H9 (cell line): ENCODE results near the gene PAOX. TPM values are rescaled to one million over a fixed set of nuclear protein-coding genes. Genes with fewer than 3 reads are reported as not detected.

Experiments
- DNase-seq: peaks from one replicate; pipeline ENCODE4 v3.0.0-alpha.2; 2017
- H2AFZ ChIP-seq: one replicate; pipeline ENCODE4 v1.6.1; 2013; ENCODE audit warnings: mild to moderate bottlenecking, low read length, control low read depth, moderate library complexity
- H2AK5ac ChIP-seq: 2 replicates; pipeline ENCODE4 v1.6.1; 2013; ENCODE audit warnings: low read length, control low read depth, mixed read lengths; ENCODE audit not compliant: insufficient read length
- H2BK120ac ChIP-seq: one replicate; pipeline ENCODE4 v1.6.1; 2013; ENCODE audit warnings: low read depth, mild to moderate bottlenecking, low read length, control low read depth, inconsistent platforms; ENCODE audit not compliant: poor library complexity, severe bottlenecking
- H2BK12ac ChIP-seq: 2 replicates; pipeline ENCODE4 v1.6.1; 2013; ENCODE audit warnings: low read length, control low read depth, mixed read lengths, low read depth; ENCODE audit not compliant: insufficient read length
- H2BK15ac ChIP-seq: 2 replicates; pipeline ENCODE4 v1.6.1; 2013; ENCODE audit warnings: low read depth, low read length, control low read depth
- H2BK20ac ChIP-seq: one replicate; pipeline ENCODE4 v1.6.1; 2013; ENCODE audit warnings: low read depth, mild to moderate bottlenecking, low read length, control low read depth, inconsistent platforms; ENCODE audit not compliant: poor library complexity, severe bottlenecking
- H2BK5ac ChIP-seq: 2 replicates; pipeline ENCODE4 v1.6.1; 2013; ENCODE audit warnings: low read length, control low read depth, mixed read lengths; ENCODE audit not compliant: insufficient read length
- H3K14ac ChIP-seq: 2 replicates; pipeline ENCODE4 v1.6.1; 2013; ENCODE audit warnings: low read length, control low read depth; ENCODE audit not compliant: insufficient read depth
- H3K18ac ChIP-seq: 2 replicates; pipeline ENCODE4 v1.6.1; 2013; ENCODE audit warnings: low read depth, mild to moderate bottlenecking, mixed read lengths, low read length, control low read depth; ENCODE audit not compliant: insufficient read length
- H3K23ac ChIP-seq: 2 replicates; pipeline ENCODE4 v1.6.1; 2013; ENCODE audit warnings: low read length, control low read depth, mixed read lengths, low read depth; ENCODE audit not compliant: insufficient read length
- H3K23me2 ChIP-seq: 2 replicates; pipeline ENCODE4 v1.6.1; 2013; ENCODE audit warnings: low read depth, mild to moderate bottlenecking, mixed read lengths, low read length, control low read depth; ENCODE audit not compliant: insufficient read length, poor library complexity, severe bottlenecking
- H3K27ac ChIP-seq: 2 replicates; pipeline ENCODE4 v1.5.1; 2013; ENCODE audit warnings: low read length, control low read depth, mixed read lengths, low read depth; ENCODE audit not compliant: insufficient read length
- H3K27me3 ChIP-seq: 2 replicates; pipeline ENCODE4 v1.6.1; 2013; ENCODE audit warnings: low read length, control low read depth, inconsistent platforms; ENCODE audit not compliant: insufficient read depth
- H3K4ac ChIP-seq: 2 replicates; pipeline ENCODE4 v1.6.1; 2013; ENCODE audit warnings: low read depth, mild to moderate bottlenecking, control low read depth, inconsistent platforms, low read length, moderate library complexity
- H3K4me1 ChIP-seq: 2 replicates; pipeline ENCODE4 v1.6.1; 2013; ENCODE audit warnings: low read length, control low read depth, inconsistent platforms; ENCODE audit not compliant: insufficient read depth
- H3K4me2 ChIP-seq: 2 replicates; pipeline ENCODE4 v1.6.1; 2013; ENCODE audit warnings: low read length, control low read depth, mixed read lengths; ENCODE audit not compliant: insufficient read length, insufficient read depth
- H3K56ac ChIP-seq: 2 replicates; pipeline ENCODE4 v1.6.1; 2013; ENCODE audit warnings: low read depth, mild to moderate bottlenecking, mixed read lengths, low read length, control low read depth; ENCODE audit not compliant: insufficient read length
- H3K79me1 ChIP-seq: 2 replicates; pipeline ENCODE4 v1.6.1; 2013; ENCODE audit warnings: low read depth, mild to moderate bottlenecking, moderate library complexity, low read length, control low read depth, inconsistent platforms; ENCODE audit not compliant: insufficient read depth, poor library complexity, severe bottlenecking
- H3K79me2 ChIP-seq: 2 replicates; pipeline ENCODE4 v1.6.1; 2013; ENCODE audit warnings: low read length, control low read depth, inconsistent platforms; ENCODE audit not compliant: insufficient read depth
- H3K9ac ChIP-seq: 2 replicates; pipeline ENCODE4 v1.6.1; 2013; ENCODE audit warnings: low read length, control low read depth, mixed read lengths; ENCODE audit not compliant: insufficient read length; ENCODE audit errors: extremely low read depth
- H3K9me3 ChIP-seq: one replicate; pipeline ENCODE4 v1.6.1; 2013; ENCODE audit warnings: low read depth, low read length, inconsistent platforms; ENCODE audit not compliant: control insufficient read depth
- H3T11ph ChIP-seq: one replicate; pipeline ENCODE4 v1.6.1; 2013; ENCODE audit warnings: mild to moderate bottlenecking, low read length, control low read depth, inconsistent platforms
- H4K20me1 ChIP-seq: one replicate; pipeline ENCODE4 v1.6.1; 2013; ENCODE audit not compliant: control insufficient read depth, insufficient read length, insufficient read depth
- H4K5ac ChIP-seq: 2 replicates; pipeline ENCODE4 v1.6.1; 2013; ENCODE audit warnings: low read depth, mild to moderate bottlenecking, mixed read lengths, low read length, control low read depth; ENCODE audit not compliant: insufficient read length
- H4K8ac ChIP-seq: replicated peaks from 2 replicates; pipeline ENCODE4 v1.6.1; 2013; ENCODE audit warnings: low read length, control low read depth, mixed read lengths, low read depth; ENCODE audit not compliant: insufficient read length
- H4K91ac ChIP-seq: 2 replicates; pipeline ENCODE4 v1.6.1; 2013; ENCODE audit warnings: low read depth, mild to moderate bottlenecking, moderate library complexity, mixed read lengths, low read length, control low read depth; ENCODE audit not compliant: insufficient read length
- H3K27ac Mint-ChIP-seq, 3 experiments: 2 replicates in 2 of 3; 3 replicates in 1 of 3; pipeline ENCODE4 v1.8.0; 2020 to 2021; ENCODE audit warnings: mixed read lengths in 3 of 3, mild to moderate bottlenecking in 1 of 3, moderate library complexity in 1 of 3
- H3K27me3 Mint-ChIP-seq: 2 replicates; pipeline ENCODE4 v1.8.0; 2021; ENCODE audit warnings: low read depth, mild to moderate bottlenecking, moderate library complexity, mixed read lengths
- H3K36me3 Mint-ChIP-seq, 3 experiments: 2 replicates in 2 of 3; 3 replicates in 1 of 3; pipeline ENCODE4 v1.8.0; 2020 to 2021; ENCODE audit warnings: low read depth in 3 of 3, mixed read lengths in 3 of 3; ENCODE audit not compliant: insufficient read depth in 1 of 3
- H3K4me1 Mint-ChIP-seq, 2 experiments: 2 replicates each; pipeline ENCODE4 v1.8.0; 2020; ENCODE audit warnings: mixed read lengths in 2 of 2
- H3K4me3 Mint-ChIP-seq, 2 experiments: 2 replicates in 1 of 2; 3 replicates in 1 of 2; pipeline ENCODE4 v1.8.0; 2020 to 2021; ENCODE audit warnings: mild to moderate bottlenecking in 2 of 2, mixed read lengths in 2 of 2, moderate library complexity in 1 of 2
- H3K9me3 Mint-ChIP-seq, 2 experiments: 2 replicates in 1 of 2; 3 replicates in 1 of 2; pipeline ENCODE4 v1.8.0; 2020; ENCODE audit warnings: mild to moderate bottlenecking in 2 of 2, mixed read lengths in 2 of 2, moderate library complexity in 1 of 2
- CTCF ChIP-seq: fragments of 200-600 bp; sonication (generic); conservative IDR thresholded peaks from 3 replicates; pipeline ENCODE4 v1.8.0; 2021; ENCODE audit warnings: antibody characterized with exemption, mild to moderate bottlenecking
- WGBS: extraction: QIAGEN DNeasy Blood & Tissue Kit; methylation state at CpG from one replicate; pipeline ENCODE4 v1.1.7; 2013; ENCODE audit warnings: missing lambda C conversion rate, low lambda C conversion rate, mixed read lengths; ENCODE audit not compliant: insufficient read length; ENCODE audit errors: extremely low coverage; 5-methylcytosine and 5-hydroxymethylcytosine counted together
- total RNA-seq: library from RNA; stranded (reverse); gene quantifications from 2 replicates; pipeline ENCODE4 v1.2.1, GENCODE V29; 2021

The PAOX gene
- total RNA-seq, 1 experiment from 2014 or later = 5.6 TPM

GRCh38 chr10:133418289-133418993 lies 39.4 kb downstream of the PAOX start:
- Histone ChIP-seq H3K56ac (no peak overlapping the region), H2BK5ac (no peak overlapping the region), H3K23me2 (peaks cover 1% of the 10 kb centered on the region), H2BK15ac (no peak overlapping the region), H3K79me1 (no peaks in the 10 kb centered on the region), H4K5ac (no peak overlapping the region), H4K20me1 (peaks cover 4% of the 10 kb centered on the region), H3K27ac (no peak overlapping the region), H3K14ac (no peak overlapping the region; the same call in 1 of the 2 replicates), H2BK20ac (no peak overlapping the region), H2BK120ac (no peak overlapping the region), H3K23ac (no peak overlapping the region), H3K27me3 (no peaks in the 10 kb centered on the region), H4K8ac (no peak overlapping the region), H3T11ph (no peak overlapping the region), H2AK5ac (no peak overlapping the region), H3K9ac (no peak overlapping the region), H3K79me2 (no peaks in the 10 kb centered on the region), H3K9me3 (peaks cover 6% of the 10 kb centered on the region), H4K91ac (no peak overlapping the region), H3K18ac (no peak overlapping the region), H3K4me1 (no peaks in the 10 kb centered on the region), H2AFZ (no peak overlapping the region), H3K4ac (no peak overlapping the region), H2BK12ac (no peak overlapping the region), H3K4me2 (no peak overlapping the region)
- DNase-seq = no peak
- Mint-ChIP-seq H3K9me3 (peaks cover 12 to 19% of the 10 kb centered on the region in 2 experiments), H3K4me1 (no peaks in the 10 kb centered on the region), H3K27me3 (peaks cover 7% of the 10 kb centered on the region), H3K27ac (peak overlapping the region in 1 of 3 experiments; percentile 67; a peak in 2 of 7 replicates), H3K4me3 (no peak overlapping the region), H3K36me3 (peaks cover 26 to 39% (median 39%) of the 10 kb centered on the region in 3 experiments)
- WGBS = no CpG with 5 or more reads among the region's 14 CpGs
- no peak for TF ChIP-seq CTCF
